Kidney (tissue), 14 donors: ENCODE results near the gene NNAT. TPM values are rescaled to one million over a fixed set of nuclear protein-coding genes. Genes with fewer than 3 reads are reported as not detected.

Experiments used
- DNase-seq, 5 donors: peaks; one replicate each; pipeline ENCODE4 v3.0.0-alpha.2; 2013 to 2020
- FAIRE-seq: peaks from 2 replicates; lab custom pipeline; 2012; peaks lifted over from hg19 to GRCh38; lab: Jason Lieb, UNC
- H3K27ac ChIP-seq, 2 donors: one replicate each; pipeline ENCODE4 v1.7.0; 2013; ENCODE audit warnings: low read depth in 2 of 2, low read length in 2 of 2, inconsistent platforms in 1 of 2
- H3K27me3 ChIP-seq: one replicate; pipeline ENCODE4 v1.7.1; 2013; ENCODE audit warnings: low read length, inconsistent platforms; ENCODE audit not compliant: control insufficient read depth, insufficient read depth
- H3K36me3 ChIP-seq, 3 donors: one replicate each; pipeline versions ENCODE4 v1.7.0 to v1.7.1; 2013; ENCODE audit warnings: low read length in 3 of 3, control low read depth in 1 of 3, inconsistent platforms in 1 of 3; ENCODE audit not compliant: insufficient read depth in 3 of 3, control insufficient read depth in 2 of 3
- H3K4me1 ChIP-seq, 3 donors: one replicate each; pipeline versions ENCODE4 v1.7.0 to v1.7.1; 2013; ENCODE audit warnings: low read length in 3 of 3, inconsistent platforms in 1 of 3, low read depth in 1 of 3; ENCODE audit not compliant: control insufficient read depth in 2 of 3, insufficient read depth in 2 of 3
- H3K4me3 ChIP-seq, 3 donors: one replicate each; pipeline versions ENCODE4 v1.7.0 to v1.8.1; 2013; ENCODE audit warnings: low read length in 3 of 3, control low read depth in 1 of 3, inconsistent platforms in 1 of 3
- H3K9ac ChIP-seq, 3 donors: one replicate each; pipeline versions ENCODE4 v1.7.0 to v1.7.1; 2013; ENCODE audit warnings: low read length in 3 of 3, control low read depth in 1 of 3, inconsistent platforms in 1 of 3
- H3K9me3 ChIP-seq, 3 donors: one replicate each; pipeline versions ENCODE4 v1.7.0 to v1.7.1; 2013; ENCODE audit warnings: low read length in 3 of 3, control low read depth in 1 of 3, inconsistent platforms in 1 of 3; ENCODE audit not compliant: control insufficient read depth in 2 of 3, insufficient read depth in 1 of 3
- intact Hi-C: fragments of 100-400 bp; cut with DNase I; formaldehyde crosslinking; loops from one replicate; pipeline ENCODE4 v1.11.1; 2022
- polyA plus RNA-seq: library from polyadenylated mRNA; stranded (reverse); fragments of 350-450 nt; fragmentation: Illumina TruSeq; extraction: RNeasy Lipid Tissue Mini Kit (QIAGEN cat#74804); gene quantifications from one replicate; pipeline ENCODE4 v1.2.3, GENCODE V29; 2014; ENCODE audit warnings: low read depth, low replicate concordance; ENCODE audit not compliant: insufficient read depth
- total RNA-seq: library from RNA; stranded (reverse); fragmentation: NEBNext Ultra II Directional; extraction: Animal tissue kit (Norgen Biotek cat#: 25700); gene quantifications from one replicate; pipeline ENCODE4 v1.2.1, GENCODE V29; 2021
- TF ChIP-seq, protein P1 (sequence below): IDR thresholded peaks from 3 replicates; pipeline ENCODE4 v1.5.1; 2012; ENCODE audit warnings: mild to moderate bottlenecking, moderate library complexity, borderline replicate concordance; ENCODE audit not compliant: insufficient read depth; ENCODE audit errors: extremely low read depth
- donor health status: control.
- donor health status: control.
- donor health status: control.
- donor health status: control.
- donor health status: control.
- donor health status: DM: yes; HTN: yes; CAD: no.
- donor health status: Normal renal cell carcinoma (clear cell type).

NNAT gene
- total and polyA plus RNA-seq, 2 donors from 2014 or later, result 0.25 TPM; not detected in 1

DNA sequence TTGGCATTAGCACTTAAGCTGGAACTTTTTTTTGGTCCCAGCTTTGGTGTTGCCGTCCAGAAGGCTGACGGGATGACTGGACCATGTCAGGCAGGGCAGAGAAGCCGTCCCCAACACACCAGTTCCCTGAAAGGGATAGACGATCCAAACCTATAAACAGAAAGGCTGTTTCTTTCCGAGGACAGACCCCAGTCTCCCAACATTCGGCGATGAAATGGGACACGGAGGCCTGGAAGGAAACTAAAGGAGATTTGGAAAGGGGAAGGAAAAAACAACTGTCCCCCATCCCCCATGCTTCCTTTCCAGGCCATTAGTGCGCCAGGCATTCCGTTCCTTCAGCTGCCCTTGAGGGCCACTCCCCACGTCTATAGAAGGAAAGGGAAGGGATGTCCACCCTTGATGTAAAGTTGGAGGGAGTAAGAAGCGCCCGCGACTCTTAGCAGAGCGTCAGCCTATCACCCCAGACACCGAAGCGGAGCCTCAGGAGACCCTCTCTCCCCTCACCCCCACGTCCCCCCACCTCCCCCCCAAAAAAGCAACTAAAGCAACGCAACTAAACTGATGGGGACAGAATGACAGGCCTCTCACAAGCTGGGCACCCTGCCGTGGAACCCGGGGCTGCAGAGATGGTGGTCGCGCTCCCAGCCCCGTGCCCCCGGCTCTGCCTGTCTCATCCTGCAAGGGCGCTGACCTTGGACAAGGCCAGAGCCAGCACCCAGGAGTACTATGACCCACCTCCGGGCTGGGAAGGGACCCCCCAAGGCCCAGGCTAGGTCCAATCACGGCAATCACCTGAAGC lies 6.0 kb downstream of the NNAT start:
- peak overlapping the region; percentile 99 for H3K27ac ChIP-seq
- H3K27me3 ChIP-seq, result no peaks in the 10 kb centered on the region
- FAIRE-seq (no peak), DNase-seq (peak in 4 of 5 donors; percentile 29 to 75 (median 52))
- peak overlapping the region; percentile 17 to 95 (median 91) for H3K9ac ChIP-seq
- H3K9me3 ChIP-seq, result no peaks in the 10 kb centered on the region
- TF ChIP-seq, protein P1, sequence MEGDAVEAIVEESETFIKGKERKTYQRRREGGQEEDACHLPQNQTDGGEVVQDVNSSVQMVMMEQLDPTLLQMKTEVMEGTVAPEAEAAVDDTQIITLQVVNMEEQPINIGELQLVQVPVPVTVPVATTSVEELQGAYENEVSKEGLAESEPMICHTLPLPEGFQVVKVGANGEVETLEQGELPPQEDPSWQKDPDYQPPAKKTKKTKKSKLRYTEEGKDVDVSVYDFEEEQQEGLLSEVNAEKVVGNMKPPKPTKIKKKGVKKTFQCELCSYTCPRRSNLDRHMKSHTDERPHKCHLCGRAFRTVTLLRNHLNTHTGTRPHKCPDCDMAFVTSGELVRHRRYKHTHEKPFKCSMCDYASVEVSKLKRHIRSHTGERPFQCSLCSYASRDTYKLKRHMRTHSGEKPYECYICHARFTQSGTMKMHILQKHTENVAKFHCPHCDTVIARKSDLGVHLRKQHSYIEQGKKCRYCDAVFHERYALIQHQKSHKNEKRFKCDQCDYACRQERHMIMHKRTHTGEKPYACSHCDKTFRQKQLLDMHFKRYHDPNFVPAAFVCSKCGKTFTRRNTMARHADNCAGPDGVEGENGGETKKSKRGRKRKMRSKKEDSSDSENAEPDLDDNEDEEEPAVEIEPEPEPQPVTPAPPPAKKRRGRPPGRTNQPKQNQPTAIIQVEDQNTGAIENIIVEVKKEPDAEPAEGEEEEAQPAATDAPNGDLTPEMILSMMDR, result no peak
- intact Hi-C loops, result no loop called here
- no peaks in the 10 kb centered on the region for H3K36me3 ChIP-seq
- H3K4me1 ChIP-seq, result peaks cover 3 to 35% (median 20%) of the 10 kb centered on the region in 3 donors
- H3K4me3 ChIP-seq, result peak overlapping the region; percentile 46 to 92 (median 72)

DNA sequence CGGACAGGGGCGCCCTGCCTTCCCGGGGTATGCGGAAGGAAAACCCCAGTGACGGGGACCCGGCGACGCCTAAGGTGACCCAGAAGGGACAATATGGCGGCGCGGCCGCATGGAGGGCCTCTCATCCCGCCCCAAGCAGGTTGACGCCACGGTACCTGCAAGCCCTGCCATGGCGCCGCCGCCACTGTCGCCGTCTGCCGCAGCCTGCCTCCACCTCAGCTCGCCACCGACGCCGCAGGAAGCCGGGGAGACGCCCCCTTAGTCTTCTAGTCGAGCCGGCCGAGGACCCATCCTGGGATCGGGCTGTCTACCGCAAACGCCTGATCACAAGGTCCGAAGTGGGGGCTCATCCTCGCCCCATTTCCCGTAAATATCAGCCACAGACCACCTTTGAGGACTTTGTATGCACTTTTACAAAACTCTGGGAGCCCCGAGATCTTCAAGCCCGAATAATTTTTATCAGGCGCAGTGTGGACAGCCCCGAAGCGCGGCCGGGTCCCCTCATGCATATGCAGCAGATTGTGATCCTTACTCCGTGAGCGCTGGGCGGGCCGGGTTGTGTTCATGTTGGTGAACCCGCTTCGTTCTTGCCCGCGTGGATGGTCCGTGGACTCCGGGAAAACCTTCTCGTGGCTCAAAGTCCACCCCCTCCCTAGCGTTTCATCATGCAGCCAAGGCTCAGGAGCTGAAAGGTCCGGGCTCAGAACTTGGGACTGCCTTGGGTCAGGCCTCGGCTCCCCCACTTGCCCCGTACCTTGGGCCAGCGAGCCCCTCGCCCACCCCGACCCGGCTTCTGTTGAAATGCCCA lies 6.8 kb downstream of the NNAT start, which contains the start of gene BLCAP:
Gene BLCAP, minus strand, starts transcription at position 239 of the 808 bp plus-strand sequence. CDS start 8,702 bp downstream, outside the sequence.
- FAIRE-seq (no peak), DNase-seq (peak; percentile 91 to 95 (median 95))
- Histone ChIP-seq H3K4me3 (peak within 1 kb of the TSS; percentile 46 to 92 (median 72)), H3K27me3 (no peaks in the 10 kb centered on the region), H3K27ac (peak within 1 kb of the TSS; percentile 99), H3K4me1 (peaks cover 3 to 33% (median 20%) of the 10 kb centered on the region in 3 donors), H3K9me3 (no peaks in the 10 kb centered on the region), H3K9ac (peak within 1 kb of the TSS; percentile 17 to 95 (median 91)), H3K36me3 (no peaks in the 10 kb centered on the region)
- intact Hi-C loops, result no loop called here
- TF ChIP-seq, protein P1, result no peak

- DNase-seq (peak in 1 of 5 donors; percentile 21), FAIRE-seq (no peak)
- H3K4me3 ChIP-seq, result peak overlapping the region; percentile 46 to 92 (median 72)
- no peaks in the 10 kb centered on the region for H3K36me3 ChIP-seq
- intact Hi-C loops, result no loop called here
- H3K9me3 ChIP-seq, result no peaks in the 10 kb centered on the region
- TF ChIP-seq, protein P1, result no peak
- peak overlapping the region; percentile 17 to 95 (median 91) for H3K9ac ChIP-seq
- peak overlapping the region; percentile 99 for H3K27ac ChIP-seq
- H3K4me1 ChIP-seq, result peaks cover 3 to 27% (median 17%) of the 10 kb centered on the region in 3 donors
- H3K27me3 ChIP-seq, result no peaks in the 10 kb centered on the region
Measured at GRCh38 chr20:37528446-37529213, 7.6 kb downstream of the NNAT start.
